ENCODE measurements around the gene CAMK2N1. TPM values are rescaled to one million over a fixed set of nuclear protein-coding genes. Genes with fewer than 3 reads are reported as not detected.

The CAMK2N1 gene
- total and polyA plus RNA-seq, 2 of the 8 experiments (the other 6 are each of a cell fraction or from before 2014, with no cell fraction given) = 2.3 to 5.6 TPM

GRCh38 chr1:20439282-20439681 lies 46.7 kb downstream of the CAMK2N1 start:
- H3K56ac ChIP-seq (replicated peaks; ENCODE audit: insufficient read length, low read depth, low read length) = no peak overlapping the region
- no peak for DNase-seq (ENCODE audit: low read depth in 1 of 2, low spot score in 2 of 2)
- FAIRE-seq = no peak
- no peak overlapping the region for H2BK5ac ChIP-seq (ENCODE audit: low read depth, low read length)
- no peaks in the 10 kb centered on the region for H3K79me2 ChIP-seq (ENCODE audit: control insufficient read depth in 1 of 2, insufficient read depth in 2 of 2, low read length in 2 of 2)
- H3K23ac ChIP-seq (ENCODE audit: insufficient read length) = no peak overlapping the region
- H2AFZ ChIP-seq (ENCODE audit: low read length) = no peak overlapping the region
- no peak overlapping the region for H3K18ac ChIP-seq (ENCODE audit: extremely low read depth, low read length)
- no peak overlapping the region for H4K8ac ChIP-seq (ENCODE audit: extremely low read depth, insufficient read depth, low read length)
- peaks cover 0 to 11% (median 1%) of the 10 kb centered on the region in 4 experiments; a peak in 4 of 7 replicates for H3K27me3 ChIP-seq (replicated peaks in 1 of 4; ENCODE audit: control insufficient read depth in 3 of 4, extremely low read depth in 1 of 4, insufficient read depth in 3 of 4, low read length in 3 of 4)
- H3K14ac ChIP-seq (ENCODE audit: insufficient read length) = no peak overlapping the region
- no peaks in the 10 kb centered on the region for H4K20me1 ChIP-seq (replicated peaks in 1 of 2; ENCODE audit: control insufficient read depth in 1 of 2, insufficient read depth in 2 of 2, low read length in 2 of 2)
- H3K9me3 ChIP-seq (ENCODE audit: insufficient read depth in 2 of 2, low read depth in 1 of 2, low read length in 1 of 2) = no peaks in the 10 kb centered on the region
- no peaks in the 10 kb centered on the region for H3K36me3 ChIP-seq (ENCODE audit: control insufficient read depth in 2 of 4, insufficient read depth in 4 of 4, low read length in 3 of 4)
- no peak overlapping the region for H3K4me2 ChIP-seq (ENCODE audit: insufficient read depth in 1 of 2, low read depth in 2 of 2, low read length in 2 of 2)
- no peak overlapping the region for H2BK120ac ChIP-seq (replicated peaks; ENCODE audit: low read depth, low read length)
- H2AK5ac ChIP-seq (ENCODE audit: low read depth, low read length) = no peak overlapping the region
- POLR2A ChIA-PET (ENCODE audit: partially characterized antibody) = interaction anchor here (0.7 to 1.5 kb wide), 3 partner anchors 8 to 69 kb away, joined by 3 to 5 read pairs (median 3); no protein-coding TSS in a partner anchor
- CTCF ChIA-PET (ENCODE audit: partially characterized antibody) = interaction anchor here (0.9 to 1.8 kb wide), 6 partner anchors 8 to 244 kb away, joined by 3 to 15 read pairs (median 4); no protein-coding TSS in a partner anchor
- H2BK20ac ChIP-seq (ENCODE audit: low read length) = no peak overlapping the region
- no peak overlapping the region for H3K9ac ChIP-seq (replicated peaks in 1 of 4; ENCODE audit: extremely low read depth in 1 of 4, low read depth in 3 of 4, low read length in 3 of 4)
- no peaks in the 10 kb centered on the region for H3K79me1 ChIP-seq (ENCODE audit: low read depth, low read length)
- no peak overlapping the region for H2BK12ac ChIP-seq (ENCODE audit: low read depth, low read length)
- 0 out of 4 replicates have a peak, but pooled peaks of 1 of the 2 experiments have one; percentile 32 for TF ChIP-seq SIN3A (conservative IDR thresholded peaks at IDR 0.05 in 1 of 2, IDR thresholded peaks at IDR 0.05 in 1 of 2; ENCODE audit: low read depth in 1 of 2, low read length in 2 of 2)
- no peak for TF ChIP-seq PHF8 (conservative IDR thresholded peaks at IDR 0.05; ENCODE audit: low read depth, low read length)
- no peak overlapping the region for H3K4me3 ChIP-seq (ENCODE audit: extremely low read depth in 1 of 4, insufficient read depth in 2 of 4, low read depth in 3 of 4, low read length in 4 of 4)
- peaks cover 0 to 7% (median 3%) of the 10 kb centered on the region in 4 experiments; a peak in 5 of 7 replicates for H3K4me1 ChIP-seq (replicated peaks in 1 of 4; ENCODE audit: control insufficient read depth in 3 of 4, insufficient read depth in 4 of 4, low read length in 3 of 4)
- no peak overlapping the region for H4K5ac ChIP-seq (ENCODE audit: insufficient read length, low read depth, low read length)
- H2BK15ac ChIP-seq (ENCODE audit: low read length) = no peak overlapping the region
- no peak overlapping the region for H3K27ac ChIP-seq (ENCODE audit: low read depth, low read length)
- no peak overlapping the region for H4K91ac ChIP-seq (replicated peaks; ENCODE audit: insufficient read length, low read length)
- no peaks in the 10 kb centered on the region for H3K23me2 ChIP-seq (ENCODE audit: low read depth, low read length)
- H3K4ac ChIP-seq (replicated peaks; ENCODE audit: insufficient read length, low read depth, low read length) = no peak overlapping the region

Data from H1 (cell line).